Posterior cingulate gyrus (tissue), 11 donors: ENCODE measurements around the gene LAMA2.

Experiments
- DNase-seq, 10 donors: peaks; one replicate each; pipeline versions ENCODE4 v3.0.0 to v3.0.0-alpha.2; 2020 to 2021; ENCODE audit warnings: mixed read lengths in 3 of 10
- intact Hi-C: fragments of 100-400 bp; cut with DNase I; formaldehyde crosslinking; loops from one replicate; pipeline ENCODE4 v1.15.1; 2023

LAMA2 gene

GRCh38 chr6:129197154-129197553 is 314.2 kb downstream of the LAMA2 start:
- intact Hi-C loops, result no loop called here
- DNase-seq, result no peak

GRCh38 chr6:129200151-129200550 is 317.2 kb downstream of the LAMA2 start:
- intact Hi-C loops, result no loop called here
- no peak for DNase-seq

- intact Hi-C loops, result no loop called here
- peak in 1 of 10 donors; percentile 22 for DNase-seq
These were observed 320.4 kb downstream of the LAMA2 start for GRCh38 chr6:129203190-129203900.

GRCh38 chr6:129206821-129207220 is 323.9 kb downstream of the LAMA2 start:
- intact Hi-C loops, result no loop called here
- DNase-seq, result no peak

GRCh38 chr6:129207832-129208231 is 324.9 kb downstream of the LAMA2 start:
- intact Hi-C loops, result no loop called here
- no peak for DNase-seq

GRCh38 chr6:129208415-129209034 is 325.6 kb downstream of the LAMA2 start:
- no peak for DNase-seq
- intact Hi-C loops, result no loop called here

- intact Hi-C loops, result no loop called here
- no peak for DNase-seq
These were observed 326.4 kb downstream of the LAMA2 start for GRCh38 chr6:129209355-129209754.

- no peak for DNase-seq
- intact Hi-C loops, result no loop called here
These were observed 327.7 kb downstream of the LAMA2 start for GRCh38 chr6:129210684-129211083.

- no peak for DNase-seq
- intact Hi-C loops, result no loop called here
These were observed 328.7 kb downstream of the LAMA2 start for GRCh38 chr6:129211626-129212025.

GRCh38 chr6:129212081-129212480 is 329.1 kb downstream of the LAMA2 start:
- no peak for DNase-seq
- intact Hi-C loops, result no loop called here

- intact Hi-C loops, result no loop called here
- DNase-seq, result no peak
These were observed 332.3 kb downstream of the LAMA2 start for GRCh38 chr6:129215246-129215645.

GRCh38 chr6:129215916-129216520 is 333.1 kb downstream of the LAMA2 start:
- intact Hi-C loops, result no loop called here
- no peak for DNase-seq

GRCh38 chr6:129217701-129218100 is 334.8 kb downstream of the LAMA2 start:
- intact Hi-C loops, result no loop called here
- no peak for DNase-seq

- DNase-seq, result no peak
- intact Hi-C loops, result no loop called here
These were observed 350.7 kb downstream of the LAMA2 start for GRCh38 chr6:129233458-129234134.

- no peak for DNase-seq
- intact Hi-C loops, result no loop called here
These were observed 352.4 kb downstream of the LAMA2 start for GRCh38 chr6:129235167-129236000.

- DNase-seq, result no peak
- intact Hi-C loops, result no loop called here
These were observed 353.1 kb downstream of the LAMA2 start for GRCh38 chr6:129236001-129236517.

- no peak for DNase-seq
- intact Hi-C loops, result no loop called here
These were observed 356.1 kb downstream of the LAMA2 start for GRCh38 chr6:129238991-129239390.

- intact Hi-C loops, result loop anchor here (10.0 kb wide), 1 partner anchor 435 kb away; no protein-coding TSS in a partner anchor
- peak in 2 of 10 donors; percentile 50 to 52 for DNase-seq
These were observed 357.0 kb downstream of the LAMA2 start for GRCh38 chr6:129239825-129240491.

GRCh38 chr6:129240492-129240853 is 357.5 kb downstream of the LAMA2 start:
- intact Hi-C loops, result loop anchor here (10.0 kb wide), 1 partner anchor 436 kb away; no protein-coding TSS in a partner anchor
- no peak for DNase-seq

GRCh38 chr6:129242546-129242945 is 359.6 kb downstream of the LAMA2 start:
- intact Hi-C loops, result loop anchor here (10.0 kb wide), 1 partner anchor 438 kb away; no protein-coding TSS in a partner anchor
- DNase-seq, result no peak
